HepG2 (cell line): ENCODE data around the gene MTTP. TPM values are rescaled to one million over a fixed set of nuclear protein-coding genes. Genes with fewer than 3 reads are reported as not detected.
A peak's percentile ranks its signal among the peaks of the same experiment; 100 is the strongest.

Experiments used
- ATAD3A ChIP-seq: sonication (generic); formaldehyde crosslinking; IDR thresholded peaks from 2 replicates; pipeline ENCODE4 v1.4.0; 2020; ENCODE audit warnings: missing genetic modification reagents
- CEBPB ChIP-seq: IDR thresholded peaks from 2 replicates; pipeline ENCODE4 v1.6.1; 2011; ENCODE audit warnings: low read depth, low read length, improper control_type of control experiment, borderline replicate concordance
- EEA1 ChIP-seq: sonication (generic); formaldehyde crosslinking; IDR thresholded peaks from 2 replicates; pipeline ENCODE4 v1.5.1; 2020; ENCODE audit warnings: mild to moderate bottlenecking, missing genetic modification reagents, borderline replicate concordance
- ISL2 ChIP-seq: sonication (generic); formaldehyde crosslinking; IDR thresholded peaks from 2 replicates; pipeline ENCODE4 v1.5.0; 2020; ENCODE audit warnings: missing genetic modification reagents
- KAT8 ChIP-seq: IDR thresholded peaks from 2 replicates; pipeline ENCODE4 v1.6.1; 2016; ENCODE audit warnings: missing genetic modification reagents, missing compliant biosample characterization
- KLF6 ChIP-seq: IDR thresholded peaks from 2 replicates; pipeline ENCODE4 v1.8.0; 2016; ENCODE audit warnings: missing biosample characterization, missing genetic modification reagents
- RFX1 ChIP-seq: fragments of 450-650 bp; IDR thresholded peaks from 2 replicates; pipeline ENCODE4 v1.6.1; 2017
- RXRA ChIP-seq: sonication (generic); formaldehyde crosslinking; IDR thresholded peaks from 2 replicates; pipeline ENCODE4 v1.5.1; 2020; ENCODE audit warnings: missing genetic modification reagents
- SALL2 ChIP-seq: sonication (generic); formaldehyde crosslinking; IDR thresholded peaks from 2 replicates; pipeline ENCODE4 v1.8.1; 2023; ENCODE audit warnings: mild to moderate bottlenecking, missing genetic modification reagents, inconsistent platforms
- TFE3 ChIP-seq: IDR thresholded peaks from 2 replicates; pipeline ENCODE4 v1.6.1; 2016
- U2AF1 ChIP-seq: fragments of 200-400 bp; formaldehyde crosslinking; optimal IDR thresholded peaks from 2 replicates; pipeline ENCODE3; 2017; ENCODE audit warnings: mild to moderate bottlenecking, low read depth, low read length
- ZNF235 ChIP-seq: sonication (generic); formaldehyde crosslinking; IDR thresholded peaks from 2 replicates; pipeline ENCODE4 v1.8.1; 2023; ENCODE audit warnings: mild to moderate bottlenecking, missing genetic modification reagents, borderline replicate concordance
- ZNF496 ChIP-seq: sonication (generic); formaldehyde crosslinking; IDR thresholded peaks from 2 replicates; pipeline ENCODE4 v1.8.1; 2023; ENCODE audit warnings: mild to moderate bottlenecking, moderate library complexity, missing genetic modification reagents; ENCODE audit not compliant: insufficient replicate concordance
- ZNF670 ChIP-seq: sonication (generic); formaldehyde crosslinking; IDR thresholded peaks from 2 replicates; pipeline ENCODE4 v1.8.0; 2022; ENCODE audit warnings: mild to moderate bottlenecking, missing genetic modification reagents, borderline replicate concordance
- polyA plus RNA-seq, 8 experiments: library from polyadenylated mRNA; depleted of rRNA in 3 of 8; stranded (reverse) in 7 of 8; unstranded in 1 of 8; fragments of >200 nt; fragmentation: Illumina TruSeq in 4 of 8; extraction: Trizol in 4 of 8; gene quantifications; 2 replicates each; pipeline versions ENCODE4 v1.2.1 to v1.2.3, GENCODE V29; 2011 to 2016; ENCODE audit warnings: low read depth in 4 of 8, missing spikeins in 1 of 8, mixed read lengths in 1 of 8; ENCODE audit not compliant: insufficient read depth in 1 of 8
- total RNA-seq, 5 experiments: library from RNA; depleted of rRNA; stranded (reverse); fragments of >200 nt; fragmentation: Illumina TruSeq; extraction: Trizol; gene quantifications; 2 replicates each; pipeline ENCODE4 v1.2.3, GENCODE V29; 2016; ENCODE audit warnings: low read depth in 1 of 5
- TF ChIP-seq, protein P1 (sequence below): sonication (generic); formaldehyde crosslinking; IDR thresholded peaks from 2 replicates; pipeline ENCODE4 v1.5.1; 2020; ENCODE audit warnings: mild to moderate bottlenecking, missing genetic modification reagents, borderline replicate concordance
- TF ChIP-seq, protein P2 (sequence below): sonication (generic); formaldehyde crosslinking; IDR thresholded peaks from 2 replicates; pipeline ENCODE4 v1.4.0; 2020; ENCODE audit warnings: missing genetic modification reagents, borderline replicate concordance
- TF ChIP-seq, protein P3 (sequence below): sonication (generic); formaldehyde crosslinking; IDR thresholded peaks from 2 replicates; pipeline ENCODE4 v1.4.0; 2020; ENCODE audit warnings: mild to moderate bottlenecking, missing genetic modification reagents, borderline replicate concordance

The MTTP gene
- total and polyA plus RNA-seq, 2 of the 13 experiments (the other 11 are each of a cell fraction or from before 2014, with no cell fraction given), result 84.7 to 102 TPM

DNA sequence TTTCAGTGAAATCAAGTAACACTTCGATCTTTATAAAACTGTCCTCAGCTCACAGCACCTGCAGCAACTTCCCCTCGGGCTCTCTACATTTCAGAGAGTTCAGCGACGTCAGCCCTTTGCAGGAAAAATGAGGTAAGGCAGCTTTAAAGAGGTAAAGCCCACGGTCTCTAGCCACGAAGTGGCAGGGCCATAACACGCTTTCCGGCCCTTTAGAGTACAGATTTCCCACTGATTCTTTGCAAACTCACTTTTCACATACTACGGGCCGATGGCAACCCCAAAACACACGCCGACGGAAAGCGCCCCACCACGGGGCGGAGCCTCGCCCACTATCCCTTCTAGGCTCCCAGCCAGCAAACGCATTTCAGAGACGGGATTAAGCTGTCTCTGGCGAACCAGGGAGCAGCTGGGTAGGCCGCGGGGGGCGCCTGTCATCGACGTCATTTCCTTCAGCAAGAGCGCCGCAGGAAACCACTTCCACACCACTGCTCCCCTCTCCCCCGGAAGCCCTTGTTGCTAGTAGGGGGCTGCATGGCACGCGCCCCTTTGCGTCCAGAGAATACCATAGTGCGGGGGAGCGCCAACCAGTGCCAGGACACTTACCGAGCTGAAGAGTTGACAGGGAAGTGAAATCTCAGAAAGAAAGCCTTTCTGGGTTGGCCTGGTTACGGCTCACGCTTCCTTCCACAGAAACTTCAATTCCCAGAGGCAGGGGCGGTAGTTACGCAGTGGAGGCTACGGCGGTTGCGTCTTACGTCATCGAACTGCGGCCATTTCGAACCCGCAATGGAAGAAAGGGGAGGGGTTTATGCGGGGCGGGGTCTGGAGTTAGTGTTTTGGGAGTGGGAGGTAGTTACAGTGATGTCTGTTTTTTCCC lies 11.1 kb upstream of the MTTP start, which contains the start of gene TRMT10A (continued):
- TF ChIP-seq, protein P1, sequence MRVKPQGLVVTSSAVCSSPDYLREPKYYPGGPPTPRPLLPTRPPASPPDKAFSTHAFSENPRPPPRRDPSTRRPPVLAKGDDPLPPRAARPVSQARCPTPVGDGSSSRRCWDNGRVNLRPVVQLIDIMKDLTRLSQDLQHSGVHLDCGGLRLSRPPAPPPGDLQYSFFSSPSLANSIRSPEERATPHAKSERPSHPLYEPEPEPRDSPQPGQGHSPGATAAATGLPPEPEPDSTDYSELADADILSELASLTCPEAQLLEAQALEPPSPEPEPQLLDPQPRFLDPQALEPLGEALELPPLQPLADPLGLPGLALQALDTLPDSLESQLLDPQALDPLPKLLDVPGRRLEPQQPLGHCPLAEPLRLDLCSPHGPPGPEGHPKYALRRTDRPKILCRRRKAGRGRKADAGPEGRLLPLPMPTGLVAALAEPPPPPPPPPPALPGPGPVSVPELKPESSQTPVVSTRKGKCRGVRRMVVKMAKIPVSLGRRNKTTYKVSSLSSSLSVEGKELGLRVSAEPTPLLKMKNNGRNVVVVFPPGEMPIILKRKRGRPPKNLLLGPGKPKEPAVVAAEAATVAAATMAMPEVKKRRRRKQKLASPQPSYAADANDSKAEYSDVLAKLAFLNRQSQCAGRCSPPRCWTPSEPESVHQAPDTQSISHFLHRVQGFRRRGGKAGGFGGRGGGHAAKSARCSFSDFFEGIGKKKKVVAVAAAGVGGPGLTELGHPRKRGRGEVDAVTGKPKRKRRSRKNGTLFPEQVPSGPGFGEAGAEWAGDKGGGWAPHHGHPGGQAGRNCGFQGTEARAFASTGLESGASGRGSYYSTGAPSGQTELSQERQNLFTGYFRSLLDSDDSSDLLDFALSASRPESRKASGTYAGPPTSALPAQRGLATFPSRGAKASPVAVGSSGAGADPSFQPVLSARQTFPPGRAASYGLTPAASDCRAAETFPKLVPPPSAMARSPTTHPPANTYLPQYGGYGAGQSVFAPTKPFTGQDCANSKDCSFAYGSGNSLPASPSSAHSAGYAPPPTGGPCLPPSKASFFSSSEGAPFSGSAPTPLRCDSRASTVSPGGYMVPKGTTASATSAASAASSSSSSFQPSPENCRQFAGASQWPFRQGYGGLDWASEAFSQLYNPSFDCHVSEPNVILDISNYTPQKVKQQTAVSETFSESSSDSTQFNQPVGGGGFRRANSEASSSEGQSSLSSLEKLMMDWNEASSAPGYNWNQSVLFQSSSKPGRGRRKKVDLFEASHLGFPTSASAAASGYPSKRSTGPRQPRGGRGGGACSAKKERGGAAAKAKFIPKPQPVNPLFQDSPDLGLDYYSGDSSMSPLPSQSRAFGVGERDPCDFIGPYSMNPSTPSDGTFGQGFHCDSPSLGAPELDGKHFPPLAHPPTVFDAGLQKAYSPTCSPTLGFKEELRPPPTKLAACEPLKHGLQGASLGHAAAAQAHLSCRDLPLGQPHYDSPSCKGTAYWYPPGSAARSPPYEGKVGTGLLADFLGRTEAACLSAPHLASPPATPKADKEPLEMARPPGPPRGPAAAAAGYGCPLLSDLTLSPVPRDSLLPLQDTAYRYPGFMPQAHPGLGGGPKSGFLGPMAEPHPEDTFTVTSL (CRISPR knock-in tag), result 0 out of 2 replicates have a peak, but pooled peaks have one; percentile 29
- TF ChIP-seq ZNF496 (CRISPR knock-in tag) (no peak), U2AF1 (peak; percentile 95), RFX1 (peak; percentile 62; the same call in 1 of the 2 replicates), TFE3 (CRISPR knock-in tag) (no peak), ATAD3A (CRISPR knock-in tag) (no peak), KLF6 (CRISPR knock-in tag) (peak; percentile 54; the same call in 1 of the 2 replicates), ZNF235 (0 out of 2 replicates have a peak, but pooled peaks have one; percentile 28), CEBPB (peak; percentile 81; the same call in 1 of the 2 replicates), ISL2 (CRISPR knock-in tag) (0 out of 2 replicates have a peak, but pooled peaks have one; percentile 19), ZNF670 (0 out of 2 replicates have a peak, but pooled peaks have one; percentile 53), RXRA (CRISPR knock-in tag) (peak; percentile 52; the same call in 1 of the 2 replicates), SALL2 (CRISPR knock-in tag) (no peak; the same call in 1 of the 2 replicates), KAT8 (CRISPR knock-in tag) (peak; percentile 97), EEA1 (no peak)
- TF ChIP-seq, protein P2, sequence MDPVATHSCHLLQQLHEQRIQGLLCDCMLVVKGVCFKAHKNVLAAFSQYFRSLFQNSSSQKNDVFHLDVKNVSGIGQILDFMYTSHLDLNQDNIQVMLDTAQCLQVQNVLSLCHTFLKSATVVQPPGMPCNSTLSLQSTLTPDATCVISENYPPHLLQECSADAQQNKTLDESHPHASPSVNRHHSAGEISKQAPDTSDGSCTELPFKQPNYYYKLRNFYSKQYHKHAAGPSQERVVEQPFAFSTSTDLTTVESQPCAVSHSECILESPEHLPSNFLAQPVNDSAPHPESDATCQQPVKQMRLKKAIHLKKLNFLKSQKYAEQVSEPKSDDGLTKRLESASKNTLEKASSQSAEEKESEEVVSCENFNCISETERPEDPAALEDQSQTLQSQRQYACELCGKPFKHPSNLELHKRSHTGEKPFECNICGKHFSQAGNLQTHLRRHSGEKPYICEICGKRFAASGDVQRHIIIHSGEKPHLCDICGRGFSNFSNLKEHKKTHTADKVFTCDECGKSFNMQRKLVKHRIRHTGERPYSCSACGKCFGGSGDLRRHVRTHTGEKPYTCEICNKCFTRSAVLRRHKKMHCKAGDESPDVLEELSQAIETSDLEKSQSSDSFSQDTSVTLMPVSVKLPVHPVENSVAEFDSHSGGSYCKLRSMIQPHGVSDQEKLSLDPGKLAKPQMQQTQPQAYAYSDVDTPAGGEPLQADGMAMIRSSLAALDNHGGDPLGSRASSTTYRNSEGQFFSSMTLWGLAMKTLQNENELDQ (CRISPR knock-in tag), result 0 out of 2 replicates have a peak, but pooled peaks have one; percentile 19
- TF ChIP-seq, protein P3, sequence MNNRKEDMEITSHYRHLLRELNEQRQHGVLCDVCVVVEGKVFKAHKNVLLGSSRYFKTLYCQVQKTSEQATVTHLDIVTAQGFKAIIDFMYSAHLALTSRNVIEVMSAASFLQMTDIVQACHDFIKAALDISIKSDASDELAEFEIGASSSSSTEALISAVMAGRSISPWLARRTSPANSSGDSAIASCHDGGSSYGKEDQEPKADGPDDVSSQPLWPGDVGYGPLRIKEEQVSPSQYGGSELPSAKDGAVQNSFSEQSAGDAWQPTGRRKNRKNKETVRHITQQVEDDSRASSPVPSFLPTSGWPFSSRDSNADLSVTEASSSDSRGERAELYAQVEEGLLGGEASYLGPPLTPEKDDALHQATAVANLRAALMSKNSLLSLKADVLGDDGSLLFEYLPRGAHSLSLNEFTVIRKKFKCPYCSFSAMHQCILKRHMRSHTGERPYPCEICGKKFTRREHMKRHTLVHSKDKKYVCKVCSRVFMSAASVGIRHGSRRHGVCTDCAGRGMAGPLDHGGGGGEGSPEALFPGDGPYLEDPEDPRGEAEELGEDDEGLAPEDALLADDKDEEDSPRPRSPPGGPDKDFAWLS (CRISPR knock-in tag), result peak; percentile 47; the same call in 1 of the 2 replicates
